ENCODE results near the gene GATA1.

Gene GATA1

GRCh38 chrX:48786341-48786800 lies at the start of gene GATA1:
Gene GATA1 (plus strand): TSS chrX:48786590. CDS start chrX:48791110, 4,520 bp downstream.
- no peak within 1 kb of the TSS for H3K4me3 Mint-ChIP-seq
- H3K9me3 Mint-ChIP-seq = peaks cover 61% of the 10 kb centered on the region
- H3K36me3 Mint-ChIP-seq (ENCODE audit: low read depth) = no peaks in the 10 kb centered on the region
- H3K4me1 Mint-ChIP-seq = no peaks in the 10 kb centered on the region
- H3K27ac Mint-ChIP-seq = no peak within 1 kb of the TSS
- peaks cover 30% of the 10 kb centered on the region for H3K27me3 Mint-ChIP-seq (ENCODE audit: low read depth, poor library complexity)
- TF ChIP-seq CTCF (IDR thresholded peaks at IDR 0.05) = no peak
- DNase-seq = no peak

- peaks cover 22% of the 10 kb centered on the region for H3K4me1 Mint-ChIP-seq
- DNase-seq = no peak
- H3K9me3 Mint-ChIP-seq = peaks cover 50% of the 10 kb centered on the region
- TF ChIP-seq CTCF (IDR thresholded peaks at IDR 0.05) = no peak
- peaks cover 7% of the 10 kb centered on the region for H3K36me3 Mint-ChIP-seq (ENCODE audit: low read depth)
- peaks cover 4% of the 10 kb centered on the region for H3K27me3 Mint-ChIP-seq (ENCODE audit: low read depth, poor library complexity)
- H3K27ac Mint-ChIP-seq = no peak overlapping the region
- H3K4me3 Mint-ChIP-seq = peak overlapping the region; percentile 88
Observed at GRCh38 chrX:48736878-48737212, 49.5 kb upstream of the GATA1 start.

- H3K9me3 Mint-ChIP-seq = peaks cover 49% of the 10 kb centered on the region
- TF ChIP-seq CTCF (IDR thresholded peaks at IDR 0.05) = no peak
- peaks cover 7% of the 10 kb centered on the region for H3K36me3 Mint-ChIP-seq (ENCODE audit: low read depth)
- peaks cover 1% of the 10 kb centered on the region for H3K27me3 Mint-ChIP-seq (ENCODE audit: low read depth, poor library complexity)
- DNase-seq = peak; percentile 79
- peak overlapping the region; percentile 96 for H3K27ac Mint-ChIP-seq
- peaks cover 22% of the 10 kb centered on the region for H3K4me1 Mint-ChIP-seq
- H3K4me3 Mint-ChIP-seq = peak overlapping the region; percentile 88
Observed at GRCh38 chrX:48737213-48737938, 49.0 kb upstream of the GATA1 start.

GRCh38 chrX:48737940-48738339 lies 48.5 kb upstream of the GATA1 start:
- Mint-ChIP-seq H3K9me3 (peaks cover 52% of the 10 kb centered on the region), H3K4me1 (peaks cover 22% of the 10 kb centered on the region), H3K27ac (peak overlapping the region; percentile 96), H3K4me3 (peak overlapping the region; percentile 88), H3K27me3 (ENCODE audit: low read depth, poor library complexity) (no peaks in the 10 kb centered on the region), H3K36me3 (ENCODE audit: low read depth) (peaks cover 7% of the 10 kb centered on the region)
- TF ChIP-seq CTCF (IDR thresholded peaks at IDR 0.05) = no peak
- DNase-seq = no peak

- Mint-ChIP-seq H3K27me3 (ENCODE audit: low read depth, poor library complexity) (peaks cover 7% of the 10 kb centered on the region), H3K27ac (no peak overlapping the region)
- no peak for TF ChIP-seq CTCF (IDR thresholded peaks at IDR 0.05)
Observed at GRCh38 chrX:48741834-48742233, 44.6 kb upstream of the GATA1 start.

GRCh38 chrX:48745222-48745621 lies 41.2 kb upstream of the GATA1 start:
- Mint-ChIP-seq H3K9me3 (peaks cover 58% of the 10 kb centered on the region), H3K27me3 (ENCODE audit: low read depth, poor library complexity) (peaks cover 7% of the 10 kb centered on the region), H3K4me3 (no peak overlapping the region), H3K27ac (no peak overlapping the region), H3K36me3 (ENCODE audit: low read depth) (no peaks in the 10 kb centered on the region), H3K4me1 (peaks cover 22% of the 10 kb centered on the region)
- no peak for TF ChIP-seq CTCF (IDR thresholded peaks at IDR 0.05)
- no peak for DNase-seq

More at GRCh38 chrX:48741834-48742233, 44.6 kb upstream of the GATA1 start:
- no peak overlapping the region for H3K4me3 Mint-ChIP-seq
- H3K4me1 Mint-ChIP-seq = peaks cover 27% of the 10 kb centered on the region
- no peaks in the 10 kb centered on the region for H3K36me3 Mint-ChIP-seq (ENCODE audit: low read depth)
- H3K9me3 Mint-ChIP-seq = peaks cover 60% of the 10 kb centered on the region
- no peak for DNase-seq

Data from nephron progenitor cell (in vitro differentiated cells).